ENCODE data around the gene CEMIP. TPM values are rescaled to one million over a fixed set of nuclear protein-coding genes. Genes with fewer than 3 reads are reported as not detected.

The CEMIP gene
- total RNA-seq, 2 experiments from 2014 or later = not detected

- Histone ChIP-seq H3K27ac (ENCODE audit: low read depth in 1 of 2, low read length in 2 of 2) (no peak overlapping the region), H3K36me3 (ENCODE audit: insufficient read depth, low read length) (no peaks in the 10 kb centered on the region), H3K4me1 (ENCODE audit: insufficient read depth, low read length) (no peaks in the 10 kb centered on the region), H3K9me3 (ENCODE audit: control insufficient read depth in 1 of 2, insufficient read depth in 1 of 2, low read length in 2 of 2) (no peaks in the 10 kb centered on the region), H3K4me3 (ENCODE audit: low read length) (no peak overlapping the region), H3K27me3 (ENCODE audit: control insufficient read depth in 1 of 2, insufficient read depth in 2 of 2, low read length in 2 of 2) (no peaks in the 10 kb centered on the region)
- Mint-ChIP-seq H3K4me1 (ENCODE audit: low read depth) (no peaks in the 10 kb centered on the region), H3K27me3 (no peaks in the 10 kb centered on the region), H3K9me3 (no peaks in the 10 kb centered on the region), H3K4me3 (no peak overlapping the region), H3K27ac (no peak overlapping the region), H3K36me3 (ENCODE audit: low read depth) (no peaks in the 10 kb centered on the region)
- ChIA-PET POLR2A (no interaction called here), CTCF (interaction anchor here (0.5 kb wide), 1 partner anchor 1057 kb away, joined by 3 read pairs; no protein-coding TSS in a partner anchor)
- DNase-seq (no peak), ATAC-seq (ENCODE audit: poor library complexity) (no peak)
- no peak for TF ChIP-seq CTCF (IDR thresholded peaks at IDR 0.05)
- intact Hi-C loops (cut with DNase I, micrococcal nuclease) = no loop called here
Observed at GRCh38 chr15:80732167-80732566, 47.0 kb upstream of the CEMIP start.

- no peaks in the 10 kb centered on the region for H3K4me1 ChIP-seq (ENCODE audit: insufficient read depth, low read length)
- no peaks in the 10 kb centered on the region for H3K9me3 Mint-ChIP-seq
- DNase-seq (no peak), ATAC-seq (ENCODE audit: poor library complexity) (no peak)
- intact Hi-C loops (cut with DNase I, micrococcal nuclease) = no loop called here
- H3K9me3 ChIP-seq (ENCODE audit: control insufficient read depth in 1 of 2, insufficient read depth in 1 of 2, low read length in 2 of 2) = no peaks in the 10 kb centered on the region
- H3K36me3 ChIP-seq (ENCODE audit: insufficient read depth, low read length) = no peaks in the 10 kb centered on the region
- H3K27ac Mint-ChIP-seq = no peak overlapping the region
- no peak overlapping the region for H3K27ac ChIP-seq (ENCODE audit: low read depth in 1 of 2, low read length in 2 of 2)
- no peak overlapping the region for H3K4me3 ChIP-seq (ENCODE audit: low read length)
- no peaks in the 10 kb centered on the region for H3K36me3 Mint-ChIP-seq (ENCODE audit: low read depth)
- no peaks in the 10 kb centered on the region for H3K27me3 Mint-ChIP-seq
- no peak for TF ChIP-seq CTCF (IDR thresholded peaks at IDR 0.05)
- no peaks in the 10 kb centered on the region for H3K4me1 Mint-ChIP-seq (ENCODE audit: low read depth)
- H3K27me3 ChIP-seq (ENCODE audit: control insufficient read depth in 1 of 2, insufficient read depth in 2 of 2, low read length in 2 of 2) = no peaks in the 10 kb centered on the region
- no peak overlapping the region for H3K4me3 Mint-ChIP-seq
- ChIA-PET CTCF (no interaction called here), POLR2A (no interaction called here)
Observed at GRCh38 chr15:80732818-80733217, 46.4 kb upstream of the CEMIP start.

GRCh38 chr15:80733460-80733859, 45.7 kb upstream of the CEMIP start:
- Histone ChIP-seq H3K27ac (ENCODE audit: low read depth in 1 of 2, low read length in 2 of 2) (no peak overlapping the region), H3K36me3 (ENCODE audit: insufficient read depth, low read length) (no peaks in the 10 kb centered on the region), H3K27me3 (ENCODE audit: control insufficient read depth in 1 of 2, insufficient read depth in 2 of 2, low read length in 2 of 2) (no peaks in the 10 kb centered on the region), H3K9me3 (ENCODE audit: control insufficient read depth in 1 of 2, insufficient read depth in 1 of 2, low read length in 2 of 2) (no peaks in the 10 kb centered on the region), H3K4me1 (ENCODE audit: insufficient read depth, low read length) (no peaks in the 10 kb centered on the region), H3K4me3 (ENCODE audit: low read length) (no peak overlapping the region)
- Mint-ChIP-seq H3K36me3 (ENCODE audit: low read depth) (no peaks in the 10 kb centered on the region), H3K9me3 (peaks cover under 1% of the 10 kb centered on the region), H3K4me3 (no peak overlapping the region), H3K27me3 (no peaks in the 10 kb centered on the region), H3K27ac (no peak overlapping the region), H3K4me1 (ENCODE audit: low read depth) (no peaks in the 10 kb centered on the region)
- intact Hi-C loops (cut with DNase I, micrococcal nuclease) = no loop called here
- ChIA-PET CTCF (no interaction called here), POLR2A (no interaction called here)
- no peak for TF ChIP-seq CTCF (IDR thresholded peaks at IDR 0.05)
- no peak for DNase-seq
- no peak for ATAC-seq (ENCODE audit: poor library complexity)
